ENCODE results near the gene ASPG.

Gene ASPG

DNA sequence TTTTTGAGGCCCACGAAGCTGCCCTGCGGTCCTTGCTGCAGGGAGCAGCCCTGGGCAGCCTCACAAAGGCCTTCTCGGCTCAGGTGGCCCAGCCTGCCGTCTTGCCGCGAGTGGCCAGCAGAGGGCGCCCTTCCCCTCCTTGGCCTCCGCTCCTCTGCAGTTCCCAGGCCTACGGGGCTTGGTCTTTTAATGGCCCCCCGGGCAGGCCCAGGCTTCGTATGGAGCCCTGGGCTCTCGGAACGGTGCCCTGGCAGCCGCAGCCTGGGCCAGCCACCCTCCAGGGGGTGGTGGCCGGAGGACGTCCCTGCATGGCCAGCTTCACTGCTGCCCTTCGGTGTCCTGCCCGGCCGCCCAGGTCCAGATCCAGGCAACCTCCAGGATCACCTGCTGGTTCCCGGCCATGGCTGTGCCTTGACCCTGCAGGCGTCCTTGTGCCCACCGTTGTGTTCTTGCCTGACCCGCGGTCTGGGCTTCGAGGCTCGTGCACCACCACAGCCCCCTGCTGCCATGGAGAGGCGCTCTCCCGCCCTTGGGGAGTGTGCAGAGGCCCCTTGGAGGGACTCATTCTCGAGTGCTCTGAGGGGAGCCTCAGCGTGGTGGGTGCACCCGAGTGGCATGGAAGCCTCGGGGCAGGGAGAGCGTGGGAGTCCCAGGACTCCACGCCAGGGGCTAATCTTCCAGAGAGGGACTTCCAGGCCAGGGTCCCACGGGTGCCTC is 9.4 kb downstream of the ASPG start:
- DNase-seq = peak; percentile 8

DNA sequence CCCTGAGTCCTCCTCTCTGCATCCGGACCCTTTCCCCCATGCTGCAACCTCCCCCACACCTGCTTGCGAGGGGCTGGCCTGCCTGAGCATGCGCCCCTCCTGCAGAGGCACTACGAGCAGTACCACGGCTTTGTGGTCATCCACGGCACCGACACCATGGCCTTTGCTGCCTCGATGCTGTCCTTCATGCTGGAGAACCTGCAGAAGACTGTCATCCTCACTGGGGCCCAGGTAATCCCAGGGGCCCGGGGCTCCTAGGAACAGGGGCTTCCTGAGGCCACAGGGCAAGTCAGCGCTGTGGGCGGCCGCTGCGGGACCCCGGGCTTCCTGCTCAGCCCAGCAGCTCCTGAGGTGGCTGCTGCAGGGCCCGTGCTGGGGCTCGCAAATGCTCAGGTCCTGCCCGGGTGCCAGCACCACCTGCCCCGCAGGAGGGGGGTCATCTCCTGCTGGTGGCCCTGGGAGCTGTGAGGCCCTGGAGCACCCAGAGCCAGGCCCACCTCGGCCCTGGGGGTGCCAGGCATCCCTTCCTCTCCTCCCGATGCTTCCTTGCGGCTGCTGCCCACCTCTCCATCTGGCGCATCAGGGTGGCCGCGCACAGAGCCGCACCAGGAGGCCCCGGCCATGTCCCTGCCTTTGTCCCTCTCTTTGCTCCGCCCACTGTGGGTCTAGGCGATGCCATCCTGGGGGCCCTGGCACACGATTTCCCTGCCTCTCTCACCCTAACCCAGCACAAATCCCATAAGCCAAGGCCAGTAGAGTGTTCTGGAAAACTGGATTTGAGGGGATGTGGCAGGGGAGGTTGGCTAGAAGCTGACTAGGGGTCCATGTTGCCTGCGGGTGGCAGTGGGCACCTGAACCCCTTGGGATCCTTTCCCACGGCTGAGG is 10.2 kb downstream of the ASPG start:
- DNase-seq = no peak

DNA sequence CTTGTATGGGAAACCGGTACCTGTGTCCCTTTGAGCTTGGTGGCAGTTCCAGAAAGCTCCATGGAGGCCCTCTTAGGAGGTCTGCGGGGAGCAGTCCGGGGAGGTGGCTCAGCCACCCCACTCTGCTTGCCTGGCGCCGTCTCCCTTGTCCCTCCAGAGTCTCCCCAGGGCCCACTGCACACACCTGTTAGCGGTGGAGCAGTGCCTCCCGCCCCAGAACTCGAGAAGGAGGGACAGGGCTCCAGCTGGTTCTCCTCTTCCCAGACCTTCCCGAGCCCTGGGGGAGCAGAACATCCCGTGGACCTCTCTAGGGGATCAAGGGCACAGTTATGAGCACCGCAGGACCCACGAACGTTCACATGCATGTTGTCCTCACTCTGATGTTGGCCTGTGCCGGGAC is 10.8 kb downstream of the ASPG start:
- DNase-seq = no peak

DNA sequence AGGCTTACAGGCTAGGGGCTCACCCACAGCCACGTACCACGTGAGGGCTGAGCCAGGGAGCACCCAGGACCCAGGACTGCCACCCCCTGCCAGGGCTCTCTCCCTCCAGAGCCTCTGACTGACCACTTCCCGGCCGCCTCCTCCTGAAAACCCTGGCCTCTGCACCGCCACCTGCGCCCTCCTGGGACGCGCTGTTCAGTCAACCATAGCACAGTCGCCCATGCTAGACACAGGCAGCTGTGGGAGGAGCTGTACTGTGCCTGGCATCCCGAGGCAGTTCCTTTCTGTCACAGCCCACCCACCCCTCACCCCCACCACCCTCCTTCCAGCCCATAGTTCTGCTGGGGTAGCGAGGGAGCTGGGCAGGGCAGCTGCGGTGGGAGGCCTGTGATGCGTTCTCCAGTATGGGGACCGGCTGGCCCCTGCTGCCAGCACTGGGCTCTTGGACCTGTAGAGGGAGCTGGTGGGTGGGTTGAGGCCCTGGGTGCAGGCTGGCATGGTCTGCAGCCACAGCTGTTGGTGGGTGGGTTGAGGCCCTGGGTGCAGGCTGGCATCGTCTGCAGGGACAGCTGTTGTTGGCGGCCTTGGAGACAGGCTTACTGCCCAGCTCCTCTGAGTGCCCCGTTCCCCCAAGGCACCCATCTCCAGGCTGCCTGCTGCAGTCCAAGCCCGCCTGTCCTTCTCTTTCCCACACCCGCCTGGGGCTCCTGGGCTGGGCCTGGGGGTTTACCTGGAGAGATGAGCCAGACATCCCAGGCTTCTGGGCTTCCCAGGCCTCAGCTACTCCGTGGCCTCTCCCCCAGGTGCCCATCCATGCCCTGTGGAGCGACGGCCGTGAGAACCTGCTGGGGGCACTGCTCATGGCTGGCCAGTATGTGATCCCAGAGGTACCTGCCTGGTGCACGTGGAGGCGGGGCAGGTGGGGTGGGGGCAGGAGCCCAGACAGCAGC is 11.5 kb downstream of the ASPG start:
- peak; percentile 10 for DNase-seq

DNA sequence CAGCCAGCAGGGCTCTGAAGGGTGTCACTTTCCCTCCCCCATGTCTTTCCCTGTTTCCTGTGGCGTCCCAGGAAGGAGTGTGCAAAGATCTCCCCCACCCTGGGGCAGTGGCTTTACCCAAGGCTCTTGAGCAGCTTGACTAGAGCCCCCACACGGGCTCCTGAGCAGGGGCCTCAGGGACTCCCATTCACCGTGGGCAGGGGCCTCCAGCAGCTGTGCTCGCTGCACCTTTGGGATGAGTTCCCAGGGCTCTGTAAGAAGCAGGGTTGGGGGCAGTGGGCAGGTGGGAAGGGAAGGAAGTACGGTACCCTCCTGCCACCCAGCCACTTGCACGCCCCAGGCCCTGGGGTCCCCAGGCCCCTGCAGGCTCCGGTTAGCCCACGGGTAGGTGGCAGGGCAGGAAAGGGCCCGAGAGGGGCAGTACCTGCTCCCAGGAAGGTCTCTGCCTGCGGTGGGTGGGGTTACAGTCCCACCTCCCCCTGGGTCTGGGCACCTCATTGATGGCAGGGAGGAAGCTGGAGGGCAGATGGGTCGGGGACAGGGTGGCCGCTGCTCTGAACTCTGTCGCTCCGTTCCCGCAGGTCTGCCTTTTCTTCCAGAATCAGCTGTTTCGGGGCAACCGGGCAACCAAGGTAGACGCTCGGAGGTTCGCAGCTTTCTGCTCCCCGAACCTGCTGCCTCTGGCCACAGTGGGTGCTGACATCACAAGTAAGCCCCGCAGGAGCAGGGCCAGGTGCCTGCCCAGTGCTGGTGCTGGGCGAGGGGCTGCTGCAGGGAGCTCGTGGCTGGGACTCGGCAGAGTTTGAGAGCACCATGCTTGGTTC is 13.0 kb downstream of the ASPG start:
- DNase-seq = no peak

DNA sequence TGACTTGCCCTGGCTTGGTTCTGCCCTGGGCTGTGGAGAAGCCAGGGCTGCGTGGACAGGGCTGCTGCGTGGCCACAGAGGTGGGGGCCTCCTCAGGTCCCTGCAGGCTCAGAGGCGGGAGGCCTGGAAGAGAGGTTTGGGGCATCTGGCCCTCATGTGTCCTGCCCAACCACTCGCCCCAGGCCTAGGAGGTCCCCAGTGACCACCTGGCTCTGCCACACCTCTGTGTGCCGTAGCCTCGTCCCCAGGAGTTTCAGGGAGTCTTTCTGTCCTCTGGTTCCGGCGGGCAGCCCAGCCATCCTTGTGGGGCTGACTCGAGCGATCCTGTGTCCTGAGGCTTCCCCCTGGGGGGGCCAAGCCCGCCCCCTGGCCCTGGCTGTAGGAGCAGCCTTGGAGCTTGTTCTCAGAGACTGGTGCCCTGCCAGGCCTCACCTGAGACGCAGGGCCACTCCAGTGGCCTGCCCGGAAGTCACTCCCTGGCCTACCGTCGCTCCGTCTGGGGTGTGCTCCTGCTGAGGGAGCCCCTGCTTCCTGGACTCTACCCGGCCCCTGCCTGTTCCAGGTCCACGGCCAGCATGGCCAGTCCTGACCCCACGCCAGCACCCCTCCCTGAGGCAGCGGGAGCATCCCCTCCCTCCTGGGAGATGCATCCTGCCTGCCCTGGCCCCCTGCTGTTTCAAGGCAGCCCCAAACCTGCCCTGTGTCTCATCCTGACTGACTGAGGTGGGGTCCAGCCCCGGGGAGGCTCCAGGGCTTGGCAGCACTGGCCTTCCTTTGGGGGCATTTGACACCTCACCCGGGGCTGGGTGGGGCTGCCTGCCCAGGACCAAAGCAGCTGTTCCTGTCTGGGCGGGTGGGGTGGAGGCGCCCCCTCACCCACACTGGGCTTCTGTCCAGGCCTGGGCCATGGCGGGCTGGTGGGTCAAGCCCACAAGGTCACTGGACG is 13.9 kb downstream of the ASPG start:
- no peak for DNase-seq

DNA sequence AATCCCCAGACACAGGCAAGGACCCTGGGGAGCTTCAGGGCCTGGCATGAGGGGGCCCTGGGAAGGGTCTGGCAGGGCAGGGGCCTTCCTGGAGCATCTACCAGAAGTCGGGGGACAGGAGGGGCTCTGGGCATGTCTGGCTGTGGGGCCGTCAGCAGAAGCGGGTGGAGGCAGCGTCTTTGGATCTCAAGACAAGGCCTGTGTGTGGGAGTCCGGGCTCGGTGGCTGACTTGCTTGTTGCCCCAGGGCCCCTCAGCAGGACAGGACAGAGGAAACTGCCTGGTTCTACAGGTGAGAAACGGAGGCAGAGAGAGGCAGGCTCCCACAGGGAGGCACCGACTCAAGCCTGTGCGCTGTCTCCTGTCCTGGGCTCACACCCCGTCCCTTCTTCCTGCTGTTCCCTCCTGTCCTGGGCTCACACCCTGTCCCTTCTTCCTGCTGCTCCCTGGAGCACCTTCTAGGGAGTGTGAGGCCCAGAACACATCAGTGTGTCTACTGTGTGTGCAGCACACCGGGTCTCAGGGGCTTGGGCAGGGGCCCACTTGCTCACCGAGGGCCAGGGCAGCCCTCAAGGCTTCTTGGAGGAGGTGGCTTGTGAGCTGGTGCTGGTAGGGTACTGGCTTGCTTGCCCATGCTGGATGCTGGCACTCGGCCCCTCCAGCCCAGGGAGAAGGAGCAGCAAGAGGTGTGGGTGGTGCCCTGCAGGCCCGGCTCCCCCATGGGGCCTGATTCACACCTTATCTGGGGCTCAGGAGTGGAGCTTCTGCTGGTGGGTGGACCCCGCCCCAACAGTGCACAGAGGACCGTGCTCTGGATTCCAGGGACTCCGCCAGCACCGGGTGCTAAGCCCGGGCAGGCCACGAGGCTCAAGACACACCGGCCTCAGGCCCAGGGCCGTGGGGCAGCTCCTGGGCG is 14.9 kb downstream of the ASPG start:
- no peak for DNase-seq

DNA sequence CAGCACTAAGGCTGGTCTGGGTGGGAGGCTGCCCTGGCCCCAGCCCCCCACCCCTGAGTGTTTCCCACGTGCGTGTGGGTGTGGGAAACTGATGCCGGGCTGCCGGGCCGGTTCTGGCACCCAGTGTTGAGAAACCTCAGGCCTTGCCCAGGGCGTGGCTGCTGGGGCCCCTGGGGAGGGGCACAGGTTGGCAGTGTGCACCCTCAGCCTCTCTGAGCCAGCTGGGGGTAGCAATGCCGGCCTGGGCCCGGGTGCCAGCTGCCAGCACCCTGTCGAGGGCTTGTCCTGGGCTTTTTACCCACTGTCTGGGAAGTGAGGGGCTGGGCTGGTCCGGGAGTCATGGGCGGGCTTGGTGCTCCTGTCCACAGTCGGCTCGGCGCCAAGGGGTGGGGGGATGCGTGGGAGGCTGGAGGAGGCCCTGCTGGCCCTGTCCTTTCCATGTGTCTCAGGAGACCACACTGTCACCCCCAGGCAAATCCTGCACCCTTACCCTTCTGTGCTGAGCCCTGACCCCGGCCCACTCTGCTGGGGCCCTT is 15.7 kb downstream of the ASPG start:
- DNase-seq = no peak

DNA sequence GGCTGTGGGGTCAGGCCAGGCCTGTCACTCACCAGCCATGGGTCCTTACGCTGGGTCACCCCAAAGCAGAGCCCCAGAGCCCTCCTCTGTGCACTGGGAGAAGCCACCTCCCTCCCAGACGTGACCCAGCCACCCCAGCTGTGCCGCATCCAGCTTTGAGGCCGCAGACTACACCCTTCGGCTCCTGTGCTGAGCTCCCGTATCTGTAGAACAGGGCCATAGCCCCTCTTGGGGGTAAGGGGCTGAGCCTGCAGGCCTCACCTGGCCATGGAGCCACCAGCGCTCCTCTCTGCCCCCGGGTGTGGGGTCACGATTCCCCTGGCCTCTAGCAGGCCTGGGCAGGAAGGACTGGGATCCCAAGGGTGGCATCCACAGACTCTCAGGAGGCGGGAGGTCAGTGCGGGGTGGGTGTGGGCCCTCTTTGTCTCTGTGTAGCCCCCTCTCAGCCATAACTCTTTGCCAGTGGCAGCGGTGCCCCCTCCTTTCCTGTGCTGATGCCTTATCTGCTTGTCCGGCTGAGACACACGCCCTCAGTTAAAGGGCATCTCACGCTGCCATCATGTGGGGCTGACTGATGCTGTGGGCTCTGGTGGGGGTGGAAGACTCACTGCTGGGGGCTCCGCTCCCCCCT is 16.3 kb downstream of the ASPG start:
- DNase-seq = no peak

DNA sequence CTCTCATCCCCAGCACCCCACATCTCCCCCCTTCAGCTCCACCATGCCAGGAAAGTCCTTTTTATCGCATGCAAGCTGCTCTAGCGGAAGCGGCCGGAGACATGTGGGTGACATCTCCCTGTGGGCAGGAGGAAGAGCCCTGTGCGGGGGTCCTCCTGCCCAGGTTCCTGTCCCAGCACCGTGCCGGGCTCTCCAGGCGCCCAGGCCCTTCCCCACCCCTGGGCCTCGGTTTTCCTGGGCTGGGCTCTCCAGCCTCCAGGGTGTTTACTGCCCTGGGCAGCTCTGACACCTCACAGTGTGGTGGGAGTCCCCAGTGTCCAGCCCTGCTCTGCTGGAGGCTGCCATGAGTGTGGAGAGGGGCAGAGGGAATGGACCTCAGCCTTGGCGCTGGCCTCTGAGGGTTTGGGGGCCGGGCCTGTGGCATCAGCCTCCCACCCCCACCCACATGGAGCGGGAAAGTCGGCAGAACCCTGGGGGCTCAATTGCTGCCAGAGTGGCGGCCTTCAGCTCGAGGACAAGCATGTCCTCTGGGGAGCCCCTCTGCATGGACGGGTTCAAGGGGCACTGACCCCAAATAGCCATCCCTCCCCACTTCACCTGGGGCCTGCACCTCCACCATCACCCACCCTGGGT is 16.9 kb downstream of the ASPG start:
- no peak for DNase-seq

DNA sequence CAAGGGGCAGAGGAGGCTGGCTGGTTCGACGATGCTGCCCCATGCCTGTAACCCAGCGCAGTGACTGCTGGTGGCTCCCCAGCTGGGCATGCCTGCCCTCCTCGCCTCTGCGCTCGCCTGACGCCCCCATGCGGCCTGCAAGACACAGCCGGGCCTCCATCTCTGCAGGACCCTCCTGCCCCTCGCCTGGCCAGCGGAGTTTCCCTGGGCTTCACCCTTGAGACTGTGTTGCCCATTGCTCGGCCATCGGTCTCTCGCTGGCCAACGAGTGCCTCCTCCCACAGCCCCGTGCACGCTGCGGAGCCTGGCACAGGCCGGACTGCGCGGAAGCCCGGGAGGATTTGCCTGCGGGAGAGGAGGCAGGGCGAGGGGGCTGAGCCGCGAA is 17.6 kb downstream of the ASPG start:
- no peak for DNase-seq

DNA sequence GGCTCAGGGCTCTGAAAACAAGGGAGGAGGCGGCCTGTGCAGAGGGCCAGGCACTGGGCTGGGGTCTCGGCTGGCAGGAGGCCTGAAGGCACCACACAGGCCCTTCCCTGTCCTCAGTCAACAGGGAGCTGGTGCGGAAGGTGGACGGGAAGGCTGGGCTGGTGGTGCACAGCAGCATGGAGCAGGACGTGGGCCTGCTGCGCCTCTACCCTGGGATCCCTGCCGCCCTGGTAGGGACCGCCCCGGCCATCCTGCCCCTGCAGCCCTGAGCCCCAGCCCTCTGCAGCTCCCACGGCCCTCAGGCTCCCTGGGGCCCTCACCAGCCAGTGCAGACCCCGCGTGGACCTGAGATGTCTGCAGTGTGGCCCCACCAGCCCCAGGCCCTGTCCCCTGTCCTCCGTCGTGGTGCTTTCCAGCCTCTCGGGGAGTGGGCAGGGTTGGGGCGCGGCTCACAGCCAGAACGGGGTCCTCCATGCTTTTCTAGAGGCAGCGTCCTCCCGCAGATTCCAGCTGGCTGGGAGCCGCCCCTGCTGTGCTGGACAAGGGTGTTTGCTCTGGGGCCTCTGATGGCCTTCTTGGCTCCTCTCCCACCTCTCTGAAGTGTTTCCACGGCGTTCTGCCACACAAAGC is 18.1 kb downstream of the ASPG start:
- DNase-seq = no peak

DNA sequence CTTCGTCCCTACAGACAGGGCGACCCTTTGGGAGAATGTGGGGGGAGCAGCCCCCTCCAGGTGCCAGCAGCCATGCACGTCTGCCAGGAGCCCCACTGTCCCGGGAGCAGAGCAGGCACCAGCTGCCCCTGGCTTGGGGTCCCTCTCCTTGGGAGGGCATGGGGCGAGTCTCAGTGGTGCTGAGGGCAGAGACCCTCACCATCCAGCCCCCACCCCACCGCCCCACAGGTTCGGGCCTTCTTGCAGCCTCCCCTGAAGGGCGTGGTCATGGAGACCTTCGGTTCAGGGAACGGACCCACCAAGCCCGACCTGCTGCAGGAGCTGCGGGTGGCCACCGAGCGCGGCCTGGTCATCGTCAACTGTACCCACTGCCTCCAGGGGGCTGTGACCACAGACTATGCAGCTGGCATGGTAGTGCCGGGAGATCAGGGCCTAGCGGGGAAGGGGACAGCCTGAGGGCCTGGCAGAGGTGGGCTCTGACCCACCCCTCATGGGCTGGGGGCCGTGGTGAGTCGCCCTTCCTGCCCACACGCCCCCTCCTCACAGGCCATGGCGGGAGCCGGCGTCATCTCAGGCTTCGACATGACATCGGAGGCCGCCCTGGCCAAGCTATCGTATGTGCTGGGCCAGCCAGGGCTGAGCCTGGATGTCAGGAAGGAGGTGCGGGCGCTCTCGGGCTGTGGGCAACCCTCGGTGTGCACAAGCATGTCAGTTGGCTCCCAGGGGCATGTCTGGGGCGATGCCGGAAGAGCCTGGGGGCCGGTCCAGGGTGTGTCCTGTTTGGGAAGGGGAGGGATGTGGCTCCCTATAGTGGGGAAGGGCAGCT is 18.8 kb downstream of the ASPG start:
- DNase-seq = no peak

DNA sequence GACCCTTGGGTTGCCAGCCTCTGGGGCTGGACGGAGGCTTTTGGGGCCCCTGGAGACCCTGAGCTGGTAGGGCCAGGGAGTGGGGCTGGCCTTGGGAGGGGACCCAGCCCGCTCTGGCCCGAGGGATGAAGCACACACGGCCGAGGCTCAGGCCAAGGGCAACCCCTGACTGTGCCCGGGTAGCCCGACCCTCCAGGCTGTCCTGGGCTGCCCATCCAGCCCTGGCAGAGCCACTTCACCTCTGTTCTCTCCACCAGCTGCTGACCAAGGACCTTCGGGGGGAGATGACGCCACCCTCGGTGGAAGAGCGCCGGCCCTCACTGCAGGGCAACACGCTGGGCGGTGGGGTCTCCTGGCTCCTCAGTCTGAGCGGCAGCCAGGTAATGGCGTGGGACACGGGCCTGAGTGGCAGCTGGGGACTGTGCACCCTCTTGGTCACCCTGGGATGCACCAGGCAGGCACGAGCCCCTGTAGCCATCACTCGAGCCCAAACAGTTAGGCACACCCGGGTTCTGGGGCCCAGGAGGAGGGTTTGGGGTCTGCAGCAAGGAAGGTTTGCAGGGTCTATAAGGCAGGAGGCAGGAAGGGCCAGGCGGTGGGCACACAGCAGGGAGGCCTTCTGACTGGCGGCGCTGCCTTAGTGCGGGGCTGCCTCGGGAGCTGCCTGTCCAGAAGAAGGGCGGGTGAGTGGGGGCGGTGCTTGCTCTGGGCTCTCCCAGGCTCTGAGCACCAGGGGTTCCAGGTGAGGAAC is 19.7 kb downstream of the ASPG start:
- no peak for DNase-seq

DNA sequence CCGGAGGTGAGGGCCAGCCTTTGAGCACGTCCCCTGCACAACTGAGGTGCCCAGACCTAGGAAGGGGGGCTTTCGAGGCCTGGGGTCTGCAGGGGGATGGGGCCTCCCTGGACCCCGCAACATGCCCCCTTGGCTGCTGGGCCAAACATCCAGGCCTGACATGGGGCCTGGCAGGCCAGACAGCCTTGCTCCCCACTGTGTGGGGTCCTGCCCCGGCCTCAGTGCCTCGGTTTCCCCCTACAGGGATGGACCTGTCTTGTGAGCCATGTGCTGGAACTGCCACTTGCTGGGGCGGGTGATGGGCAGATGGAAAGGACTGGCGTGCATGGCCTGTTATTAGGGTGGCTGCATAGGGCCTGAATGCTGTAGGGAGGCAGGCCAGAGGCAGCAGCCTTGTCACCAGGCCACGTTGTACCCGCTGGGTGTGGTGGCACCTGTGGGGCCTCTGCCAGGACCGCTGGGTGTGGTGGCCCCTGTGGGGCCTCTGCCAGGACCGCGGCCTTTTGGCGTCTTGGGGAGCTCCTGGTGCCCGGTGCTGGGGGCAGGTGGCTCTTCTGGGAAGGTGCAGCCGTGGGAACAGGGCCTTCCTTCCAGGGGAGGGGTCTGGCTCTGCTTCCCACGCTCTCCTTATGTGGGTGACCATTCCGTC is 20.4 kb downstream of the ASPG start:
- DNase-seq = no peak

DNA sequence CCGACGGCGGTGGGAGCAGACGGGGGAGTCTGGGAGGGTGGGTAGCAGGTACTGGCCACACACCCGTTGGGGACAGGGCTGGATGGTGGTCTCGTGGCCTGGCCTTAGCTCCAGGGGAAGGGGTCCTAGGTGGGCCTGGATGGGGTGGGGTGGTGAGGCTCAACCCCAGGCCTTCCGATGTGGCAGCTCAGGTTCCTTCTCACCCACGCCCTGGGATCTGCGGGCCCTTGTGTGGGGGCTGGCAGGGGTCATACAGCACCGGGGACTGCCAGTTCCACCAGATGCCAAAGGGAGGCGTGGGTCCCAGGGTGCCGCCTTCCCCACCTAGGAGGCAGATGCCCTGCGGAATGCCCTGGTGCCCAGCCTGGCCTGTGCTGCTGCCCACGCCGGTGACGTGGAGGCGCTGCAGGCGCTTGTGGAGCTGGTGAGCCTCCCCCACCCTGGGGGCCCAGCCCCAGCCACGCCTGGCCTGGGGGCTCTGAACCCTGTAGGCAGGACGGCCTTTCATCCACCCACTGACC is 21.0 kb downstream of the ASPG start:
- no peak for DNase-seq

Measured in NCI-H526 treated with DMSO at 0.1 percent for 48 hours (cell line).